ENCODE measurements around the gene DPP6. TPM values are rescaled to one million over a fixed set of nuclear protein-coding genes. Genes with fewer than 3 reads are reported as not detected.

Gene DPP6
- total and polyA plus RNA-seq, 5 donors, result 0.07 to 0.35 (median 0.11) TPM; not detected in 2

DNA sequence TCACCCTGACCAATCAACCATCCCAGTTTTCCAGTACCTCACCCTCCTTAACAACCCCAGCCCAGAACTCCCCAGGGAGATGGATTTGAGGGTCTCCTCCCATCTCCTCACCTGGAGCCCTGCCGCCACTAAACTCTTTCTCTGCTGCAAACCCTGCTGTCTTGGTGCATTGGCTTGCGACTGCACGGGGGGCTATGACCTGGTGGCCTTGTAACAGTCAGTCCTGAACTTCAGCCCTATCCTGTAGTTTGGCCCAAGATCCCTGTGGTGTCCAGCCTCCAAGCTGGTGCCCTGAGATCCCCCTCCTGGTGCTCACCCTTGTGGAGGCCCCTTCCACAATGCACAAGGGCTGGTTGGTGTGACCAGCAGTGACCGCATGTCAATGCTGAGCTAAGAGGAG is 858.8 kb downstream of the DPP6 start:
- no peaks in the 10 kb centered on the region for H3K27me3 ChIP-seq (ENCODE audit: control insufficient read depth, insufficient read depth)
- intact Hi-C loops (cut with DNase I), result loop anchor here in 1 of 4 donors (10.0 kb wide), 1 partner anchor 444 kb away; no protein-coding TSS in a partner anchor
- no peak for DNase-seq

DNA sequence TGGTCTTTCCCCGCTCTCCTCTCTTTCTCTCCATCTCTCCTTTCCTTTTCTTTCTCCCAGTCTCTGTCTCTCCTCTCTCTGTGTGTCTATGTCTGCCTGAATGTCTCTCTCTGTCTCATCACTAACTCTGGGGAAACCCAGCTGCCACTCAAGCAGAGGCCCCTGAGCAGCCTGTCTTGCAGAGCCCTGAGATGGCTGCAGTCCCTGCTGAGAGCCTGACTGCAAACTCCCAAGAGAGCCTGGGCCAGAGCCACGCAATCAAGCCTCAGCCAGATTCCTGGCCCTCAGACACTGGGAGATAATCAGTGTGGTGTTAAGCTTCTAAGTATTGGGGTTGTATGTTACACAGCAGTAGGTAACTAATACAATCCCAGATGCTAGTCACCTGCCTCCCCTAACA is 859.2 kb downstream of the DPP6 start:
- Histone ChIP-seq H3K27me3 (ENCODE audit: control insufficient read depth, insufficient read depth) (no peaks in the 10 kb centered on the region), H3K27ac (ENCODE audit: low read length) (no peak overlapping the region), H3K4me3 (ENCODE audit: low read length) (no peak overlapping the region), H3K4me1 (ENCODE audit: control insufficient read depth, insufficient read depth, low read length) (no peaks in the 10 kb centered on the region), H3K9me3 (ENCODE audit: control insufficient read depth, low read length) (no peaks in the 10 kb centered on the region)
- intact Hi-C loops (cut with DNase I), result loop anchor here in 1 of 4 donors (10.0 kb wide), 1 partner anchor 443 kb away; no protein-coding TSS in a partner anchor
- 82% methylated on average over 2 of the region's 2 CpGs for WGBS
- no peak for ATAC-seq
- no peak for DNase-seq

More for the DNA sequence above, 858.8 kb downstream of the DPP6 start:
- Histone ChIP-seq H3K4me1 (ENCODE audit: control insufficient read depth, insufficient read depth, low read length) (no peaks in the 10 kb centered on the region), H3K27ac (ENCODE audit: low read length) (no peak overlapping the region), H3K4me3 (ENCODE audit: low read length) (no peak overlapping the region), H3K9me3 (ENCODE audit: control insufficient read depth, low read length) (no peaks in the 10 kb centered on the region)
- no peak for ATAC-seq
- WGBS, result 96% methylated on average over 4 of the region's 4 CpGs

DNA sequence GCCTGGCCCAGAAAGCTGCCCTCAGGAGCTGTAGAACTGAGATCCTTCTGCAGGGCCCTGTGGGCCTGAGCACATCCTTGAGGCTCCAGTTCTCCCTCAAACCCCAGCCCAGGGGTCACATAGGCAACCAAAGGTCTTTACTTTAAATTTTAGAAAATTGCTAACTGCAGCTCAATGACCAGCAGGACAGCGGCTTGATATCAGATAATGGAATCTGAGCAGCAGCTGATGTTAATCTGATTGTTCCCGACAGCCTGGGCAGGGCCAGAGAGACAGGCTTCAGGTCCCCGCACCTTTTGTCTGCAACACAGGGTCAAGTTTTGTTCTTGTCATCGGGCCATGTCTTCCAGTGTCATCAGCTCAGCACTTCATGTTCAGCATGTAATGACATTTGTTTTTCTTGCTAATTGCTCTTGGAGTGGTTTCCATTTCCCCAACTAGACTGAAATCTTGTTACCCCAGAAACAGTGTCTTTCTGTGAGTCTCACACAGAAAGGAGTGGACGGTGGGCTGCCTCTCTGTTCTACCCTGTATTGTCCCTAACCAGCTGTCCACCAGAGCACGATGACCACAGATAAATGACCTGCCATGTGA is 859.8 kb downstream of the DPP6 start:
- Histone ChIP-seq H3K27ac (ENCODE audit: low read length) (no peak overlapping the region), H3K4me1 (ENCODE audit: control insufficient read depth, insufficient read depth, low read length) (no peaks in the 10 kb centered on the region), H3K9me3 (ENCODE audit: control insufficient read depth, low read length) (no peaks in the 10 kb centered on the region), H3K27me3 (ENCODE audit: control insufficient read depth, insufficient read depth) (no peaks in the 10 kb centered on the region), H3K4me3 (ENCODE audit: low read length) (no peak overlapping the region)
- intact Hi-C loops (cut with DNase I), result loop anchor here in 1 of 4 donors (10.0 kb wide), 1 partner anchor 443 kb away; no protein-coding TSS in a partner anchor
- DNase-seq (no peak), ATAC-seq (no peak)
- 76% methylated on average over 6 of the region's 6 CpGs for WGBS

DNA sequence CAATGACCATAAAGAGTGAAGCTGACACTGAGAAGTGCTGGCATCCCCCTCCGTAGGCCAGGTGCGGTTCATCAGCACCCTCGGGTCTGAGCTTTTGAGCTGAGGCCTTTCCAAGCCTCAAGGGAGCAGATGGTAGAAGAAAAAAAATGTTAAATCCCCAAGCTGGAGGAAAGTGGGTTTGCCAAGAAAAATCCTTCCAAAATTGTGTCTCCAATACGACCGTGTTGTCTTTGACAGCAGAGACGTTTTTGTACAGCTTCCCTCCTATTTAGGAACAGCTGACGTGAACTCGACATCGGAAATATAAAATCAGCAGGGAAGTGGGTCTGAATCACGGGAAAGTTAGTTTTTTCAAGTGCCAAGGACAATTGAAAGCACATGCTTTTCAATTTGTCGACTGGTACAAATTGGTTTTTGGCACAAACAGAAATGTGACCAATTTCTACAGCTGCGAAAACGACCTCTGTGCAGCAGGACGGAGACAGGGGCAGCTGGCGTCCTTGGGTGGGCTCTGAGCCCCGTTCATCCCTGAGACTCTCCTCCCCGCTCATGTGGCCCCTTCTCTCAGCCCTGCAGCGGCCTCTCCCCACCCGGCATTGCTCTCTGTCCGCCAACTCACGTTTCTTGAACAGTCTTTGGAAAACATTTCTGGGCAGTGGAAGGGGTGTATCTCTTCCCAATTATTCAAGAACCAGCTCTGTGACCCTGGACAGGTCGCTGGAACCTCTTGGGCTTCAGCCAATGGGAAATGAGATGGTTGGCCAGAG is 860.9 kb downstream of the DPP6 start:
- H3K4me3 ChIP-seq (ENCODE audit: low read length), result no peak overlapping the region
- WGBS, result 69% methylated on average over 22 of the region's 22 CpGs
- H3K9me3 ChIP-seq (ENCODE audit: control insufficient read depth, low read length), result no peaks in the 10 kb centered on the region
- no peak for ATAC-seq
- intact Hi-C loops (cut with DNase I), result loop anchor here in 1 of 4 donors (10.0 kb wide), 1 partner anchor 442 kb away; no protein-coding TSS in a partner anchor
- no peaks in the 10 kb centered on the region for H3K4me1 ChIP-seq (ENCODE audit: control insufficient read depth, insufficient read depth, low read length)
- no peak overlapping the region for H3K27ac ChIP-seq (ENCODE audit: low read length)
- DNase-seq, result peak in 1 of 3 donors; percentile 41
- no peaks in the 10 kb centered on the region for H3K27me3 ChIP-seq (ENCODE audit: control insufficient read depth, insufficient read depth)

DNA sequence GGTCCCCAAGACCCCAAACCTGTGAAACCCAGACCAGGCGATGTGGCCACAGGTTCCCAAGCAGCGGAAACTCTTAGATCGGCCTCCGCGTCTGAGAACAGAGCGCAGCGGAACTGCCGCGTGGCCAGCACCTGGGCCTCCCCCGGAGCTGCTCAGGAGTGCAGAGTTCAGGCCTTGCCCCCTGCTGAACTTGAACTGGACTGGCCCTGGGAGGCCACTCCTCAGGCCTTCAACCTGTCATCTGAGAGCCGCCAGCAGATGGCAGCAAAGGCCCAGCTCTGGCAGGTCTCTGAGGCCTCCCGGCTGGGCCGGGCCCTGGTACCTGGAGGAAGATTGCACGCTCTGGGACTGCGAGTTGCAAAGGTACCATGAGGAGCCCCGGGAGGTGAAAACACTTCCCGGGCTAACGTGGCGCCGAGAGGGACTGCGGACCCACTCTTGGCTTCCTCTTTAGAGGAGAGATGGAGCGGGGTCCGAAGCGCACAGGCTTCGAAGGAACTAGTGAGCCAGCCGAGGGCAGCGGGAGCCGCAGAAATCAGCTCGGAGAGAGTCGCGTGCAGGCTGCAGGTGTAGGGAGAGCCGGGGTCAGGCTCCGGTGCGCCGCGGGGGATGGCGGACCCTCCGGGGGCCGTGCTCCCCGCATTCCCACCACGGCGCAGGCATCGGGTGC is 861.6 kb downstream of the DPP6 start:
- ATAC-seq, result peak; percentile 91 to 94
- Histone ChIP-seq H3K4me1 (ENCODE audit: control insufficient read depth, insufficient read depth, low read length) (no peaks in the 10 kb centered on the region), H3K27me3 (ENCODE audit: control insufficient read depth, insufficient read depth) (no peaks in the 10 kb centered on the region), H3K4me3 (ENCODE audit: low read length) (peak overlapping the region; percentile 16), H3K27ac (ENCODE audit: low read length) (no peak overlapping the region), H3K9me3 (ENCODE audit: control insufficient read depth, low read length) (no peaks in the 10 kb centered on the region)
- peak; percentile 86 to 96 (median 94) for DNase-seq
- WGBS, result 8% methylated on average over 43 of the region's 43 CpGs
- intact Hi-C loops (cut with DNase I), result loop anchor here in 1 of 4 donors (10.0 kb wide), 1 partner anchor 441 kb away; no protein-coding TSS in a partner anchor

DNA sequence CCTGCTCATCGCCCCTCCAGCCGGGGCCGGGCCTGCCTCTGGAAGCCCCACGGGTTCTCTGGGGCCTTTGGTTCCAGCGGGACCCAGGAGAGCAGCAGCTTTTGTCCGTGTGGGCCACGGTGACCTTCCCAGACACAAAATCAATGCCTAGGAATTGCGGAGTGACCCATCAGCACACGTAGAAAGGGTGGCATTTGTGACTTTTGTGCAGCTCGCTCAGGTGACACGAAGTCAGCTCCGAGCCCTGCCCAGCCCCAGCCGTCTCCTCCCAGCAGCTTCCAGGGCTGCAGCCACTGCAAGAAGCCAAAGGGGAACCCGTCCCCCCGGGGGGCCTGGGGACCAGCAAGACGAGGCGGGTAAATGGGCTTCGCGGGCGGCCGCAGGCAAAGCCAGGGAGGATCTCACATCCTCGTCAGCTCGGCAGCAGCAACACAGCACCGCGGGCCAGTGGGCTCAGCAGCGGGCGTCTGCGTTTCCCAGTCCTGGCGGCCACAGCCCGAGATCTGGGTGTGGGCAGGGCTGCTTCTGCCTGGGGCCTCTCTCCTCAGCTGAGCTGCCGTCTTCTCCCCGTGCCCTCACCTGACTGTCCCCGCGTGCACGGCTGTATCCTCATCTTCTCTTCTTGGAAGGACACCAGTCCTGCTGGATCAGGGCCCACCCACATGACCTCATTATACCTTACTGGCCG is 862.3 kb downstream of the DPP6 start:
- DNase-seq, result peak in 2 of 3 donors; percentile 44 to 48
- H3K4me3 ChIP-seq (ENCODE audit: low read length), result peak overlapping the region; percentile 16
- ATAC-seq, result peak in 1 of 2 donors; percentile 7
- no peaks in the 10 kb centered on the region for H3K4me1 ChIP-seq (ENCODE audit: control insufficient read depth, insufficient read depth, low read length)
- no peak overlapping the region for H3K27ac ChIP-seq (ENCODE audit: low read length)
- H3K27me3 ChIP-seq (ENCODE audit: control insufficient read depth, insufficient read depth), result no peaks in the 10 kb centered on the region
- intact Hi-C loops (cut with DNase I), result loop anchor here in 1 of 4 donors (10.0 kb wide), 1 partner anchor 440 kb away; no protein-coding TSS in a partner anchor
- H3K9me3 ChIP-seq (ENCODE audit: control insufficient read depth, low read length), result no peaks in the 10 kb centered on the region
- WGBS, result 30% methylated on average over 36 of the region's 36 CpGs

DNA sequence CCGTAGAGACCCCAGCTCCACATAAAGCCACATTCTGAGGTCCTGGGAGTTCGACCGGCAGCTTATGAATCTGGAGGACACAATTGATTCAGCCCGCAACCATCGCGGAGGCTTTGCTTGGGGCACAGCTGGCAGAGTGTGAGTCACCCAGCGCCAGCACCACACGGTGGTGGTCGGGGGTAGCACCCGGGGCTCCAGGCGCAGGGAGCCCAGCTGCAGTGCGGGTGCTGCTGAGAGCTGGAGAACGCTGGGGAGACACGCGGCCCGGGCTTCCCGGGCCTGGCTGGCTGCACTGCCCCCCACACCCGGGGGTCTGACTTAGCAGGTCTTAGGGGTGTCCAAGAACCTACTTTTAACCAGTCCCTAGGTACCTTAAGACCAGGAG is 862.8 kb downstream of the DPP6 start:
- no peak for ATAC-seq
- Histone ChIP-seq H3K9me3 (ENCODE audit: control insufficient read depth, low read length) (no peaks in the 10 kb centered on the region), H3K27me3 (ENCODE audit: control insufficient read depth, insufficient read depth) (no peaks in the 10 kb centered on the region), H3K4me1 (ENCODE audit: control insufficient read depth, insufficient read depth, low read length) (no peaks in the 10 kb centered on the region), H3K27ac (ENCODE audit: low read length) (no peak overlapping the region), H3K4me3 (ENCODE audit: low read length) (no peak overlapping the region)
- intact Hi-C loops (cut with DNase I), result loop anchor here in 1 of 4 donors (10.0 kb wide), 1 partner anchor 440 kb away; no protein-coding TSS in a partner anchor
- 71% methylated on average over 18 of the region's 18 CpGs for WGBS
- DNase-seq, result peak in 1 of 3 donors; percentile 45

DNA sequence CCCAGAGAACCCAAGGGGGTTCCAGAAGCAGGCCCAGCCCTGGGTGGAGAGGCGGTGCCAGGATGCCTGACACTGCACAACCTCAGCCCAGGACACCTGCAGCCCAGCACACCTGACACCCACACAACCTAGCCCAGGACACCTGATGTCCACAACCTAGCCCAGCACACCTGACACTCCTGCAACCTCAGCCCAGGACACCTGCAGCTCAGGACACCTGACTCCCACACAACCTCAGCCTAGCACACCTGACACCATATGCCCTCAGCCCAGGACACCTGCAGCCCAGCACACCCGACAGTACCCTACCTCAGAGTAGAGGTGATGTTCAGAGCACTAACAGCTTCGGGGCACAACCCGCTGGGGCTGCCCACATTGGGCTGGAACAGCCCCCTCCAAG is 863.4 kb downstream of the DPP6 start:
- ATAC-seq, result no peak
- H3K27ac ChIP-seq (ENCODE audit: low read length), result no peak overlapping the region
- no peaks in the 10 kb centered on the region for H3K4me1 ChIP-seq (ENCODE audit: control insufficient read depth, insufficient read depth, low read length)
- 94% methylated on average over 4 of the region's 4 CpGs for WGBS
- no peaks in the 10 kb centered on the region for H3K9me3 ChIP-seq (ENCODE audit: control insufficient read depth, low read length)
- no peak overlapping the region for H3K4me3 ChIP-seq (ENCODE audit: low read length)
- intact Hi-C loops (cut with DNase I), result loop anchor here in 1 of 4 donors (10.0 kb wide), 1 partner anchor 439 kb away; no protein-coding TSS in a partner anchor
- no peak for DNase-seq
- no peaks in the 10 kb centered on the region for H3K27me3 ChIP-seq (ENCODE audit: control insufficient read depth, insufficient read depth)

DNA sequence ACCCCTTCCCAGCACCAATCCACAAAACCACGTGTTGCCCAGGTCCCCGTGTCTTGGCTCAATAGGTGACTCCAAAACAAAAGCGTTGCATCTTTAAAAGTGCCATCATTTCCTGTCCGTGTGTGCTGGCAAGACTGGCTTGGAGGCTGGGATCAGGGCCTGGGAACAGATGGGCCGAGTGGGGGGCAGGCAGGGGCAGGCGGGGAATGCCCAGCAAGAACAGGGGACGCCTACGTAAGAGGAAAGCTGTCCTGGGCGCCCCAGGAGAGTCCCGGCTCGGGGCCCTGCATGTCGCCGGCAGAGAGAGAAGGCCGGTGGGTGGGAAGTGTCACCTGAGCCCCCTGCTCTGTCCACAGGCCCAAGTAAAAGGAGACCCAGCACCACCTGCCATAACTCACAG is 864.2 kb downstream of the DPP6 start:
- 84% methylated on average over 14 of the region's 14 CpGs for WGBS
- intact Hi-C loops (cut with DNase I), result loop anchor here in 1 of 4 donors (10.0 kb wide), 1 partner anchor 438 kb away; no protein-coding TSS in a partner anchor
- H3K4me3 ChIP-seq (ENCODE audit: low read length), result no peak overlapping the region
- no peak for DNase-seq
- no peak for ATAC-seq
- no peaks in the 10 kb centered on the region for H3K27me3 ChIP-seq (ENCODE audit: control insufficient read depth, insufficient read depth)
- no peaks in the 10 kb centered on the region for H3K4me1 ChIP-seq (ENCODE audit: control insufficient read depth, insufficient read depth, low read length)
- H3K9me3 ChIP-seq (ENCODE audit: control insufficient read depth, low read length), result no peaks in the 10 kb centered on the region
- H3K27ac ChIP-seq (ENCODE audit: low read length), result no peak overlapping the region
